Stimulated activated CD8-positive, alpha-beta memory T cell treated with anti-CD3 and anti-CD28 coated beads, Interleukin-7, amount 100 ng/mL, for 24 hours (primary cell): ENCODE results near the gene CCDC71.
A peak's percentile ranks its signal among the peaks of the same experiment; 100 is the strongest.

Experiments
- DNase-seq: peaks from one replicate; pipeline ENCODE4 v3.0.0-alpha.2; 2020; ENCODE audit warnings: low read depth

Gene CCDC71

DNA sequence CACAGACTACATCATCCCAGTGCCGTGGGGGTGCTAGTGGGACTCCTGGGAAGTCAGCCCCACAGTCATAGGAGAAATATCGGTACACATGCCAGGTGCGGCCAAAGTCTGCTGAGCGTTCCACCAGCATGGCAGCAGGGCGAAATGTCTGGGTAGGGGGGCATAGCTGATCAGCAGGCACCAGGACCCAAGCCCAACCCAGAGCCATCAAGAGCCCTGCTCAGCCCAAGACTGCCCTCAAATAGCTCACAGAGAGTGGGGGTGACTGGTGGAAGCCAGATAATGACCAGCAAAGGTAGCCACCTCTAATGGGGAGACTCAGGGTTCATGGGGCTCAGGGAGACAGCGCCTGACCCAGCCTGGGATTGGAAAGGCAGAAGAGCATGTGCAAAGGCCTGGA lies 34.6 kb downstream of the CCDC71 start:
- DNase-seq, result no peak

DNA sequence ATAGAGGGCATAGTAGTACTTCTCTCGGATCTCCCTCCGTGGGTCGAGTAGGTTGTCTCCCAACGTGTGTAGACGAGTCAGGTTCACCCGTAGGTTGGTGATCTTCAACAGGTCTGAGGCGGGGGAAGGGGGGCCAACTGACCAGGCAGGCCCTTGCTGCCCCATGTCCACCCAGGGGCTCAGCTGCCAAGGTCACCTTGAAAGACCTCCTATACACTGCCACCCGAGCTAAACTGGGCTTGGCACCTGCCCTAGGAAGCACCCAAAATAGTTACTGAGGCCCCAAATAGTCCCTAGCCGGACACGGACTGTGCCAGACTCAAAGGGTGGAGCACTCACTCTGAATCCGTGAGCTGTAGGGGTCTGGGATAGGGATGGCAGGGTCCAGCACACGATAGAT lies 35.1 kb downstream of the CCDC71 start:
- DNase-seq, result no peak

DNA sequence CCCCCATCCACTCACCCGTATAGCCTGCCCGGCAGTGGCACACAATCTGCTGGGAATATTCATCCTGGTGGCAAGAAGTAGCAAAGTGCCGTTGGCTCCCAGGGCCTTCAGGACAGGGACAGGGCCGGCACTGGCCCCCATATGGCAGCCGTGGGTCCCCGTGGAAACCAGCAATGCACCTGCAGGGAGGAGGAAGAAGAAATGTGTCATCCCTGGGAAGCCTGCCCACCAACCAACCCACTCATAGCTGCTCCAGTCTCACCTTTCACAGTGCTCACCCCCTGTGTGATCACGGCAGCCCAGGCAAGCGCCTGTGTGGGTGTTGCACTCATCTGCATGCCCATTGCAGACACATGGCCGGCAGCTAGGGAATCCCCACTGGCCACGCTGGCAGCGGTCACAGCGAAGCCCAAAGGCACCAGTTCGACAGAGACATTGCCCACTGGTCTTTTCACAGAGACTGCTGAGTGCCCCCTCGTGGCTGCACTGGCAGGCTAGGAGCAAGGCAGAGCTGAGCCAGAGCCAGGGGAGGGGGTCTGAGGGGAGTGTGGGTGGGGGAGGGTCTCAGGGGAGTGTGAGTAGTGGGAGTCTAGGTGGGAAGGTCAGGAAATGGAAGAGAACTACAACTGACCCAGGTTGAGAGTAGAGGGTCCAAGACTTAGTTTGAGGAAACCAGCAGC lies 41.0 kb downstream of the CCDC71 start:
- DNase-seq, result no peak

DNA sequence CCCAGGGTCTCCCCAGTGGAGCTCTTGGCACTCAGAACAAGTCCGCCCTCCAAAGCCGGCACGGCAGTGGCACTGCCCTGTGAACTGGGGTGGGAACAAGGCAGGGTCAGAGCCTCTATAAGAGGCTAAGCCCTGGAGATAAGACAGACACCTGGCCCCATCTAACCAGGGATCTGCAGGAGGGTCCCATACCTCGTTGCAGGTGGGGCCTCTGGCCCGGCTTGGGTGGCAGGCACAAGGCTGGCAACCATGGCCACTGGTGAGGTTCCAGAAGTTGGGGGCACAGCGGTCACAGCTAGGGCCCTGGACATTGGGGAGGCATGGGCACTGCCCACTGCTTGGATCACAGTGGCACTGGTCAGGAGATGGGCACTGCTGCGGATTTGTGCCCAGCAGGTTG lies 41.9 kb downstream of the CCDC71 start:
- no peak for DNase-seq

DNA sequence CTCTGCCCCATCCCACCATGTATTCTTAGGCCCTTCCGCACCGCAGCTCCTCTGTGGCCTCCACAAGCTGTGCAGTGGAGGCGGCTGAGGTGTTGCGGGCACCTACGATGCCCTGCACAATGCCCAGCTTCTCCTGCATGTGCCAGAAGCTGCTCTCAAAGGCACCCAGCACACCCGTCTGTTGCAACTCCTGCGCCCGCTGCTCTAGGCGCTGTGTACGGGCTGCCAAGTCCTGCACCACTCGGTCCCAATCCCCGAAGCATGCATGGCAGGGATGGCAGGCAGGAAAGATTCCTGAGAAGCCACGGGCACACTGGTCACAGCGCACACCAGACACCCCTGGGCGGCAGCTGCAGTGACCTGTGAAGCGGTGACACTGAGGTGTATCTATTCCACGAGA lies 42.4 kb downstream of the CCDC71 start:
- no peak for DNase-seq

- no peak for DNase-seq
These were observed 43.1 kb downstream of the CCDC71 start for GRCh38 chr3:49122886-49123545.

- no peak for DNase-seq
These were observed 43.7 kb downstream of the CCDC71 start for GRCh38 chr3:49122451-49122850.

- no peak for DNase-seq
These were observed 44.1 kb downstream of the CCDC71 start for GRCh38 chr3:49122022-49122421.

DNA sequence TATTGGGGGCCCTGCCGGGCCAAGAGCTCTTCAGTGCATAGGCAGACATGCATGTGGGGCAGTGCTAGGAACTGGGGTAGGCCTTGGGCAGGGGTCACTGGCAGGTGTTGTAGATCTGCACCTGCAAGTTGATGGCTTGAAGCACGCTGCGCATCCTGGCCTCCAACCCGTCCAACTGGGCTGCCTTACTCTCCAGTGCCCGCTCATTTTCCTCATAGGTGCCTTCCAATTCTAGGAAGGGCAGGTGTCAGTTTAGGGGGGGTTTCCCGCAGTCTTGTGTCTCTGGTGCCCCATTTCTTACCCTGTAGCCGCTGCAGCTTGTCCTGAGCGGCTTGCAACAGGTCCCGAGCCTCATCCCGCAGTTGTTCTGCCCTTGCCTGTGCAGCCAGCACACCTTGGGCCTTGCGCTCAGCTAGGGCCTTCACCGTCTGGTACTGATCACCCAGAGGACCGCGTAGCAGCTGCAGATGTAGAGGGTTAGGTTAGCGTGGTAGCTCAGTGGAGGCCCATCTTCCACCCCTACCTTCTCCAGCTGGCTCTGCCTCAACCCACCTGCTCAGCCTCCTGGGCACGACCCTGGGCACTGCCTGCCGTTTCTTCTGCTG lies 44.9 kb downstream of the CCDC71 start:
- DNase-seq, result no peak

DNA sequence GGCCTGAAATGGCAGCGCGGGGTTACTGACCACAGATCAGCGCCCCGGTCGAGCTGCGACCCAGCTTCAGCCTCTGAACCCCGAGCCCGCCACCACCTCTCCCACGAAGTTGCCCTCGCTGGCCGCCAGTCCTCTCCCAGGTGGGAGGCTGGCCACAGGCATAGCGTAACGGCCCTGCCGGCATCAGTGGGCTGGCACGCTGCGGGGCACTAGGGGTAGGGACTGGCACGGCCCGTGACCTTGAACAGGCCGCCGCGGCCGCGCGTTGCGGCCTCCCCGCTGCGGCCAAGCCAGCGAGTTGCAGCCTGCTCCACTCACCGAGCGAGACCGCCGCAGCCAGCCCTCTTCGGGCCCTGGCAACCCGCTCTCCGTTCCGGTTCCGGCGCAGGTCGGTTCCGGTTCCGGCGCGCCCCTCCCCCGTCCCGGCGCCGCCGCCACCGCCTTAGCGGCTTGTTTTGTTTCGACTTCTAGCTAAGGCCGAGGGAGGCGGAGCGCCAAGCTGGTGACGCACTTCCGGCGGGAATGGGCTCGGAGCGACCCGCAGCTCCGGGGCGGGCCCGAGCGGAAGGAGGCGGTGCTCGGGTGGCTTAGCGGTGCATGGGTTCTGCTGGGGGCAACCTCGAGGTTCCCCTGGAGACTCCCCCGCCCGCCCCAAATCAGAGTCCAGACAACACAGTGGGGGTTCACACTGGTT lies 45.5 kb downstream of the CCDC71 start, which contains the start of gene USP19:
USP19 (minus strand) TSS at position 386 of the 694 bp plus-strand sequence. CDS start 1,678 bp downstream, outside the sequence.
- DNase-seq, result peak; percentile 90

DNA sequence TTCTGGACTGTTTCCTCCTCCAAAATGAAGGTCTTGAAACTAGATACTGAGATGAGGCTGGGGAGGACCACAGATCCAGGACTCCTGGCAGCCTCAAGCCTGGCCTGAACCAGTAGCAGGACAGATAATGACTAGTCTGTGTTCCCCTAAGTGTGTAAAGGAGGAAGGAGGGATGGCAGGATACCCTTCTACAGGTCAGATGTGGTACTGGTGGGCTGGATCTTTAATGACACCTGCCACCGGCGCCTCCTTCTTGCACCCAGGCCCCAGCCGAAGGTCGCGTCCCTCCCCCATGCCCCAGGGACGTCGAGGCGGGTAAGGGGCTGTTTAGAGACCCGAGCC lies 46.1 kb downstream of the CCDC71 start:
- no peak for DNase-seq

- DNase-seq, result no peak
These were observed 46.7 kb downstream of the CCDC71 start for GRCh38 chr3:49119439-49119838.

- no peak for DNase-seq
These were observed 47.1 kb downstream of the CCDC71 start for GRCh38 chr3:49119036-49119435.
